Astrocyte (in vitro differentiated cells and primary cell): ENCODE measurements around the gene CD2. TPM values are rescaled to one million over a fixed set of nuclear protein-coding genes. Genes with fewer than 3 reads are reported as not detected.

Experiments
- DNase-seq: peaks from one replicate; pipeline ENCODE4 v3.0.0-alpha.2; 2010; ENCODE audit warnings: low read depth
- FAIRE-seq: peaks from 2 replicates; lab custom pipeline; 2011; peaks lifted over from hg19 to GRCh38; lab: Jason Lieb, UNC
- H2AFZ ChIP-seq: 2 replicates; pipeline ENCODE4 v1.6.0; 2012; ENCODE audit warnings: low read depth, low read length, inconsistent platforms
- H3K27ac ChIP-seq: 2 replicates; pipeline ENCODE4 v1.5.1; 2011; ENCODE audit warnings: low read depth, low read length, inconsistent platforms
- H3K27me3 ChIP-seq: 2 replicates; pipeline ENCODE4 v1.6.0; 2011; ENCODE audit warnings: low read length, inconsistent platforms; ENCODE audit not compliant: insufficient read depth
- H3K36me3 ChIP-seq: 2 replicates; pipeline ENCODE4 v1.5.1; 2011; ENCODE audit warnings: low read length, inconsistent platforms; ENCODE audit not compliant: insufficient read depth
- H3K4me1 ChIP-seq: 2 replicates; pipeline ENCODE4 v1.5.1; 2011; ENCODE audit warnings: low read length, inconsistent platforms; ENCODE audit not compliant: insufficient read depth
- H3K4me2 ChIP-seq: 2 replicates; pipeline ENCODE4 v1.6.0; 2012; ENCODE audit warnings: low read length, inconsistent platforms
- H3K4me3 ChIP-seq: 2 replicates; pipeline ENCODE4 v1.5.1; 2011; ENCODE audit warnings: low read depth, mild to moderate bottlenecking, low read length, inconsistent platforms; ENCODE audit not compliant: insufficient read depth
- H3K79me2 ChIP-seq: 2 replicates; pipeline ENCODE4 v1.6.0; 2012; ENCODE audit warnings: mild to moderate bottlenecking, low read length, inconsistent platforms; ENCODE audit not compliant: insufficient read depth
- H3K9ac ChIP-seq: 2 replicates; pipeline ENCODE4 v1.6.0; 2012; ENCODE audit warnings: mild to moderate bottlenecking, low read length, inconsistent platforms
- H3K9me3 ChIP-seq: 2 replicates; pipeline ENCODE4 v1.5.1; 2012; ENCODE audit warnings: low read depth, mild to moderate bottlenecking, low read length, inconsistent platforms; ENCODE audit not compliant: insufficient read depth
- H4K20me1 ChIP-seq: 2 replicates; pipeline ENCODE4 v1.6.0; 2012; ENCODE audit warnings: low read length, inconsistent platforms; ENCODE audit not compliant: insufficient read depth
- H3K27ac Mint-ChIP-seq: one replicate; pipeline ENCODE4 v1.8.0; 2021; ENCODE audit warnings: mild to moderate bottlenecking, mixed read lengths; ENCODE audit not compliant: unreplicated experiment
- H3K27me3 Mint-ChIP-seq: one replicate; pipeline ENCODE4 v1.8.0; 2021; ENCODE audit warnings: low read depth, mixed read lengths; ENCODE audit not compliant: unreplicated experiment
- H3K36me3 Mint-ChIP-seq: one replicate; pipeline ENCODE4 v1.8.0; 2021; ENCODE audit warnings: low read depth, mixed read lengths; ENCODE audit not compliant: unreplicated experiment
- H3K4me1 Mint-ChIP-seq: one replicate; pipeline ENCODE4 v1.8.0; 2021; ENCODE audit warnings: low read depth, mixed read lengths; ENCODE audit not compliant: unreplicated experiment
- H3K4me3 Mint-ChIP-seq: one replicate; pipeline ENCODE4 v1.8.0; 2021; ENCODE audit warnings: mild to moderate bottlenecking, moderate library complexity, mixed read lengths; ENCODE audit not compliant: unreplicated experiment
- H3K9me3 Mint-ChIP-seq: one replicate; pipeline ENCODE4 v1.8.0; 2021; ENCODE audit warnings: mild to moderate bottlenecking, mixed read lengths; ENCODE audit not compliant: unreplicated experiment
- EZH2 ChIP-seq: IDR thresholded peaks from 2 replicates; pipeline ENCODE4 v1.6.1; 2012; ENCODE audit warnings: mild to moderate bottlenecking, low read length, inconsistent platforms; ENCODE audit not compliant: insufficient read depth
- total RNA-seq: library from RNA; stranded (reverse); gene quantifications from 2 replicates; pipeline ENCODE4 v1.2.1, GENCODE V29; 2021
- TF ChIP-seq, protein P1 (sequence below): IDR thresholded peaks from 2 replicates; pipeline ENCODE4 v1.5.1; 2011; ENCODE audit warnings: low read depth, mild to moderate bottlenecking, inconsistent platforms, low read length, moderate library complexity; ENCODE audit not compliant: insufficient read depth

The CD2 gene
- total RNA-seq, 1 donor from 2014 or later, result 0.14 TPM

GRCh38 chr1:116733476-116734365 lies 20.5 kb upstream of the CD2 start:
- no peak for FAIRE-seq
- no peaks in the 10 kb centered on the region for H3K36me3 ChIP-seq
- Mint-ChIP-seq H3K9me3 (no peaks in the 10 kb centered on the region), H3K4me3 (no peak overlapping the region), H3K27me3 (peaks cover 10% of the 10 kb centered on the region), H3K4me1 (no peaks in the 10 kb centered on the region), H3K27ac (no peak overlapping the region), H3K36me3 (no peaks in the 10 kb centered on the region)
- H3K4me2 ChIP-seq, result no peak overlapping the region
- no peak for DNase-seq
- no peak overlapping the region for H3K4me3 ChIP-seq
- no peak overlapping the region for H2AFZ ChIP-seq
- H3K9me3 ChIP-seq, result no peaks in the 10 kb centered on the region
- H3K27ac ChIP-seq, result no peak overlapping the region
- TF ChIP-seq, protein P1, sequence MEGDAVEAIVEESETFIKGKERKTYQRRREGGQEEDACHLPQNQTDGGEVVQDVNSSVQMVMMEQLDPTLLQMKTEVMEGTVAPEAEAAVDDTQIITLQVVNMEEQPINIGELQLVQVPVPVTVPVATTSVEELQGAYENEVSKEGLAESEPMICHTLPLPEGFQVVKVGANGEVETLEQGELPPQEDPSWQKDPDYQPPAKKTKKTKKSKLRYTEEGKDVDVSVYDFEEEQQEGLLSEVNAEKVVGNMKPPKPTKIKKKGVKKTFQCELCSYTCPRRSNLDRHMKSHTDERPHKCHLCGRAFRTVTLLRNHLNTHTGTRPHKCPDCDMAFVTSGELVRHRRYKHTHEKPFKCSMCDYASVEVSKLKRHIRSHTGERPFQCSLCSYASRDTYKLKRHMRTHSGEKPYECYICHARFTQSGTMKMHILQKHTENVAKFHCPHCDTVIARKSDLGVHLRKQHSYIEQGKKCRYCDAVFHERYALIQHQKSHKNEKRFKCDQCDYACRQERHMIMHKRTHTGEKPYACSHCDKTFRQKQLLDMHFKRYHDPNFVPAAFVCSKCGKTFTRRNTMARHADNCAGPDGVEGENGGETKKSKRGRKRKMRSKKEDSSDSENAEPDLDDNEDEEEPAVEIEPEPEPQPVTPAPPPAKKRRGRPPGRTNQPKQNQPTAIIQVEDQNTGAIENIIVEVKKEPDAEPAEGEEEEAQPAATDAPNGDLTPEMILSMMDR, result no peak
- TF ChIP-seq EZH2, result no peak
- no peaks in the 10 kb centered on the region for H3K79me2 ChIP-seq
- H3K9ac ChIP-seq, result no peak overlapping the region
- H4K20me1 ChIP-seq, result no peaks in the 10 kb centered on the region
- H3K4me1 ChIP-seq, result peaks cover 4% of the 10 kb centered on the region
- peaks cover 4% of the 10 kb centered on the region for H3K27me3 ChIP-seq

- H3K4me1 Mint-ChIP-seq, result no peaks in the 10 kb centered on the region
- H3K36me3 Mint-ChIP-seq, result peaks cover 3% of the 10 kb centered on the region
- Histone ChIP-seq H3K9ac (no peak overlapping the region), H2AFZ (no peak overlapping the region), H3K4me3 (no peak overlapping the region), H3K27me3 (no peaks in the 10 kb centered on the region), H3K4me2 (no peak overlapping the region), H3K9me3 (no peaks in the 10 kb centered on the region), H3K4me1 (peaks cover 4% of the 10 kb centered on the region), H3K27ac (no peak overlapping the region), H3K79me2 (no peaks in the 10 kb centered on the region), H3K36me3 (no peaks in the 10 kb centered on the region), H4K20me1 (no peaks in the 10 kb centered on the region)
- peaks cover 2% of the 10 kb centered on the region for H3K9me3 Mint-ChIP-seq
- no peak overlapping the region for H3K4me3 Mint-ChIP-seq
- peaks cover 9% of the 10 kb centered on the region for H3K27me3 Mint-ChIP-seq
- no peak for TF ChIP-seq EZH2
- TF ChIP-seq, protein P1, result no peak
- no peak overlapping the region for H3K27ac Mint-ChIP-seq
- no peak for FAIRE-seq
- DNase-seq, result no peak
These were observed 19.0 kb upstream of the CD2 start for GRCh38 chr1:116735246-116735645.
